ENCODE data around the gene ST8SIA4.

Gene ST8SIA4

GRCh38 chr5:100902440-100903038, 543 bp downstream of the ST8SIA4 start:
- peak overlapping the region; percentile 42 for H3K4me3 ChIP-seq (ENCODE audit: low read length)
- no peak for TF ChIP-seq CTCF (IDR thresholded peaks at IDR 0.05; ENCODE audit: insufficient read depth, low read depth, low read length, missing control alignments)
- peak; percentile 11 for DNase-seq (ENCODE audit: low read depth)

GRCh38 chr5:100901821-100902341, 1.2 kb downstream of the ST8SIA4 start:
- no peak for TF ChIP-seq CTCF (IDR thresholded peaks at IDR 0.05; ENCODE audit: insufficient read depth, low read depth, low read length, missing control alignments)
- peak; percentile 33 for DNase-seq (ENCODE audit: low read depth)
- no peak overlapping the region for H3K4me3 ChIP-seq (ENCODE audit: low read length)

GRCh38 chr5:100900796-100901781, 2.0 kb downstream of the ST8SIA4 start:
- peak; percentile 71 for DNase-seq (ENCODE audit: low read depth)
- no peak for TF ChIP-seq CTCF (IDR thresholded peaks at IDR 0.05; ENCODE audit: insufficient read depth, low read depth, low read length, missing control alignments)
- H3K4me3 ChIP-seq (ENCODE audit: low read length), result peak overlapping the region; percentile 50

- H3K4me3 ChIP-seq (ENCODE audit: low read length), result peak overlapping the region; percentile 50
- DNase-seq (ENCODE audit: low read depth), result peak; percentile 33
Observed at GRCh38 chr5:100900142-100900795, 2.8 kb downstream of the ST8SIA4 start.

GRCh38 chr5:100899675-100900074, 3.4 kb downstream of the ST8SIA4 start:
- TF ChIP-seq CTCF (IDR thresholded peaks at IDR 0.05; ENCODE audit: insufficient read depth, low read depth, low read length, missing control alignments), result no peak
- H3K4me3 ChIP-seq (ENCODE audit: low read length), result no peak overlapping the region
- no peak for DNase-seq (ENCODE audit: low read depth)

More at GRCh38 chr5:100900142-100900795, 2.8 kb downstream of the ST8SIA4 start:
- TF ChIP-seq CTCF (IDR thresholded peaks at IDR 0.05; ENCODE audit: insufficient read depth, low read depth, low read length, missing control alignments), result no peak

- H3K4me3 ChIP-seq (ENCODE audit: low read length), result no peak overlapping the region
- no peak for DNase-seq (ENCODE audit: low read depth)
- no peak for TF ChIP-seq CTCF (IDR thresholded peaks at IDR 0.05; ENCODE audit: insufficient read depth, low read depth, low read length, missing control alignments)
Observed at GRCh38 chr5:100898504-100899346, 4.4 kb downstream of the ST8SIA4 start.
